H1 (cell line): ENCODE results near the gene YIF1B. TPM values are rescaled to one million over a fixed set of nuclear protein-coding genes. Genes with fewer than 3 reads are reported as not detected.

Experiments used
- CTCF ChIA-PET: fragments of 300-600 bp; sonication (Branson Sonifier 250); formaldehyde crosslinking; loops from one replicate; lab custom pipeline; 2021; ENCODE audit not compliant: partially characterized antibody; lab: Charles Lee
- POLR2A ChIA-PET: fragments of 300-600 bp; sonication (Branson Sonifier 250); formaldehyde crosslinking; loops from one replicate; lab custom pipeline; 2021; ENCODE audit warnings: inconsistent platforms; ENCODE audit not compliant: partially characterized antibody; lab: Charles Lee
- DNase-seq, 2 experiments: peaks; one replicate each; pipeline versions ENCODE4 v3.0.0 to v3.0.0-alpha.2; 2010 to 2022; ENCODE audit warnings: low spot score in 2 of 2, low read depth in 1 of 2, mixed read lengths in 1 of 2
- FAIRE-seq: peaks from 2 replicates; lab custom pipeline; 2011; peaks lifted over from hg19 to GRCh38; lab: Jason Lieb, UNC
- H2AFZ ChIP-seq: 2 replicates; pipeline ENCODE4 v1.8.1; 2012; ENCODE audit warnings: low read length, inconsistent platforms
- H2AK5ac ChIP-seq: 2 replicates; pipeline ENCODE4 v1.6.1; 2013; ENCODE audit warnings: low read depth, low read length
- H2BK120ac ChIP-seq: replicated peaks from 2 replicates; pipeline ENCODE3; 2013; ENCODE audit warnings: low read depth, low read length, inconsistent platforms
- H2BK12ac ChIP-seq: 2 replicates; pipeline ENCODE4 v1.6.1; 2013; ENCODE audit warnings: low read depth, low read length
- H2BK15ac ChIP-seq: 2 replicates; pipeline ENCODE4 v1.6.1; 2013; ENCODE audit warnings: low read length
- H2BK20ac ChIP-seq: 2 replicates; pipeline ENCODE4 v1.6.1; 2013; ENCODE audit warnings: low read length
- H2BK5ac ChIP-seq: 2 replicates; pipeline ENCODE4 v1.6.1; 2013; ENCODE audit warnings: low read depth, low read length
- H3K14ac ChIP-seq: 2 replicates; pipeline ENCODE4 v1.6.1; 2013; ENCODE audit warnings: inconsistent platforms; ENCODE audit not compliant: insufficient read length
- H3K18ac ChIP-seq: 2 replicates; pipeline ENCODE4 v1.6.1; 2013; ENCODE audit warnings: low read length; ENCODE audit errors: extremely low read depth
- H3K23ac ChIP-seq: 2 replicates; pipeline ENCODE4 v1.6.1; 2013; ENCODE audit warnings: inconsistent platforms; ENCODE audit not compliant: insufficient read length
- H3K23me2 ChIP-seq: 2 replicates; pipeline ENCODE4 v1.6.1; 2013; ENCODE audit warnings: low read depth, low read length
- H3K27ac ChIP-seq: 2 replicates; pipeline ENCODE4 v1.6.1; 2011; ENCODE audit warnings: low read depth, low read length, inconsistent platforms
- H3K27me3 ChIP-seq, 4 experiments: replicated peaks in 1 of 4; 1 replicate in 1 of 4; 2 replicates in 3 of 4; pipeline versions ENCODE4 v1.6.1 to v1.8.1; 2011 to 2013; ENCODE audit warnings: low read length in 3 of 4, mild to moderate bottlenecking in 3 of 4, inconsistent platforms in 2 of 4, mixed read lengths in 2 of 4, moderate library complexity in 1 of 4; ENCODE audit not compliant: control insufficient read depth in 3 of 4, insufficient read depth in 3 of 4; ENCODE audit errors: extremely low read depth in 1 of 4
- H3K36me3 ChIP-seq, 4 experiments: 2 replicates each; pipeline versions ENCODE4 v1.6.1 to v1.8.1; 2011 to 2013; ENCODE audit warnings: mild to moderate bottlenecking in 4 of 4, low read length in 3 of 4, moderate library complexity in 2 of 4, control low read depth in 1 of 4, inconsistent platforms in 1 of 4; ENCODE audit not compliant: insufficient read depth in 4 of 4, control insufficient read depth in 2 of 4
- H3K4ac ChIP-seq: replicated peaks from 2 replicates; pipeline ENCODE3; 2013; ENCODE audit warnings: low read length, low read depth, mixed read lengths, inconsistent platforms; ENCODE audit not compliant: insufficient read length
- H3K4me1 ChIP-seq, 4 experiments: replicated peaks in 1 of 4; 1 replicate in 1 of 4; 2 replicates in 3 of 4; pipeline versions ENCODE4 v1.6.1 to v1.8.1; 2011 to 2013; ENCODE audit warnings: low read length in 3 of 4, inconsistent platforms in 2 of 4, mixed read lengths in 1 of 4; ENCODE audit not compliant: insufficient read depth in 4 of 4, control insufficient read depth in 3 of 4
- H3K4me2 ChIP-seq, 2 experiments: 2 replicates each; pipeline versions ENCODE4 v1.6.1 to v1.8.1; 2011 to 2013; ENCODE audit warnings: low read depth in 2 of 2, low read length in 2 of 2, control low read depth in 1 of 2, inconsistent platforms in 1 of 2, mild to moderate bottlenecking in 1 of 2; ENCODE audit not compliant: insufficient read depth in 1 of 2
- H3K4me3 ChIP-seq, 4 experiments: fragments of 200-600, 300-600 bp in 1 of 4; sonication (generic), shearing (Covaris generic), sonication (Bioruptor Twin) in 1 of 4; 2 replicates each; pipeline versions ENCODE4 v1.5.1 to v1.8.1; 2011 to 2016; ENCODE audit warnings: low read length in 4 of 4, low read depth in 3 of 4, control low read depth in 2 of 4, inconsistent platforms in 2 of 4, mild to moderate bottlenecking in 2 of 4, mixed read lengths in 1 of 4, moderate library complexity in 1 of 4; ENCODE audit not compliant: insufficient read depth in 2 of 4; ENCODE audit errors: extremely low read depth in 1 of 4
- H3K56ac ChIP-seq: replicated peaks from 2 replicates; pipeline ENCODE3; 2013; ENCODE audit warnings: low read depth, mild to moderate bottlenecking, mixed read lengths, low read length, inconsistent platforms; ENCODE audit not compliant: insufficient read length
- H3K79me1 ChIP-seq: 2 replicates; pipeline ENCODE4 v1.6.1; 2013; ENCODE audit warnings: low read depth, low read length, control low read depth
- H3K79me2 ChIP-seq, 2 experiments: 2 replicates each; pipeline versions ENCODE4 v1.6.1 to v1.8.1; 2012 to 2013; ENCODE audit warnings: low read length in 2 of 2, mild to moderate bottlenecking in 2 of 2, inconsistent platforms in 1 of 2; ENCODE audit not compliant: insufficient read depth in 2 of 2, control insufficient read depth in 1 of 2
- H3K9ac ChIP-seq, 4 experiments: replicated peaks in 1 of 4; 1 replicate in 1 of 4; 2 replicates in 3 of 4; pipeline versions ENCODE4 v1.6.1 to v1.8.1; 2011 to 2013; ENCODE audit warnings: low read depth in 3 of 4, low read length in 3 of 4, control low read depth in 2 of 4, mild to moderate bottlenecking in 2 of 4, moderate library complexity in 2 of 4, inconsistent platforms in 1 of 4; ENCODE audit errors: extremely low read depth in 1 of 4
- H3K9me3 ChIP-seq, 2 experiments: 2 replicates each; pipeline versions ENCODE4 v1.6.1 to v1.8.1; 2012 to 2013; ENCODE audit warnings: mild to moderate bottlenecking in 2 of 2, moderate library complexity in 2 of 2, control low read depth in 1 of 2, inconsistent platforms in 1 of 2, low read depth in 1 of 2, low read length in 1 of 2, mixed read lengths in 1 of 2; ENCODE audit not compliant: insufficient read depth in 2 of 2
- H4K20me1 ChIP-seq, 2 experiments: replicated peaks in 1 of 2; 2 replicates each; pipeline versions ENCODE3 to v1.8.1; 2011 to 2013; ENCODE audit warnings: inconsistent platforms in 2 of 2, low read length in 2 of 2, mild to moderate bottlenecking in 1 of 2; ENCODE audit not compliant: insufficient read depth in 2 of 2, control insufficient read depth in 1 of 2
- H4K5ac ChIP-seq: 2 replicates; pipeline ENCODE4 v1.6.1; 2013; ENCODE audit warnings: low read length, low read depth, mixed read lengths, inconsistent platforms; ENCODE audit not compliant: insufficient read length
- H4K8ac ChIP-seq: 2 replicates; pipeline ENCODE4 v1.8.0; 2013; ENCODE audit warnings: mild to moderate bottlenecking, moderate library complexity, low read length, inconsistent platforms; ENCODE audit not compliant: insufficient read depth; ENCODE audit errors: extremely low read depth
- H4K91ac ChIP-seq: replicated peaks from 2 replicates; pipeline ENCODE3; 2013; ENCODE audit warnings: low read length, mixed read lengths, inconsistent platforms; ENCODE audit not compliant: insufficient read length
- EZH2 ChIP-seq: fragments of 200-600 bp; sonication (generic); IDR thresholded peaks from 2 replicates; pipeline ENCODE4 v1.7.1; 2012; ENCODE audit warnings: low read depth, mild to moderate bottlenecking, moderate library complexity, low read length, inconsistent platforms; ENCODE audit not compliant: severe bottlenecking
- JUN ChIP-seq: IDR thresholded peaks from 2 replicates; pipeline ENCODE4 v1.6.1; 2011; ENCODE audit warnings: low read depth, mild to moderate bottlenecking, improper control_type of control experiment, low read length
- SP2 ChIP-seq: IDR thresholded peaks from 2 replicates; pipeline ENCODE4 v1.6.1; 2012; ENCODE audit warnings: mild to moderate bottlenecking, low read length, inconsistent platforms
- YY1 ChIP-seq: IDR thresholded peaks from 2 replicates; pipeline ENCODE4 v1.6.1; 2011; ENCODE audit warnings: low read depth, mild to moderate bottlenecking, low read length
- WGBS, 2 experiments: shearing (Covaris generic) in 1 of 2; methylation state at CpG; one replicate each; pipeline versions ENCODE4 v1.1.6 to v1.1.7; 2013 to 2015; ENCODE audit warnings: low lambda C conversion rate in 2 of 2, mixed read lengths in 2 of 2, inconsistent platforms in 1 of 2, low coverage in 1 of 2, missing lambda C conversion rate in 1 of 2; ENCODE audit not compliant: insufficient replicate concordance in 2 of 2, insufficient coverage in 1 of 2, insufficient read length in 1 of 2; ENCODE audit errors: extremely low coverage in 1 of 2, missing lambda C conversion rate in 1 of 2; 5-methylcytosine and 5-hydroxymethylcytosine counted together
- polyA plus RNA-seq, 7 experiments: library from polyadenylated mRNA; depleted of rRNA in 3 of 7; stranded (reverse) in 5 of 7; unstranded in 2 of 7; fragments of >200 nt in 5 of 7; fragments of 200-250 nt in 2 of 7; gene quantifications; 1 replicate in 5 of 7; 2 replicates in 1 of 7; 4 replicates in 1 of 7; pipeline versions ENCODE4 v1.2.1 to v1.2.3, GENCODE V29; 2011 to 2013; ENCODE audit warnings: missing spikeins in 2 of 7, mixed read lengths in 2 of 7
- total RNA-seq: library from RNA; stranded (reverse); fragmentation: NEBNext Ultra II Directional; extraction: Animal tissue kit (Norgen Biotek cat#: 25700); gene quantifications from 2 replicates; pipeline ENCODE4 v1.2.1, GENCODE V29; 2021

Gene YIF1B
- total and polyA plus RNA-seq, 2 of the 8 experiments (the other 6 are each of a cell fraction or from before 2014, with no cell fraction given): 89.6 to 305 TPM

- H4K20me1 ChIP-seq: peaks cover 5 to 12% of the 10 kb centered on the region in 2 experiments
- WGBS, 2 experiments: 93% methylated on average over 13 of the region's 16 CpGs; no CpG with 5 or more reads in 1 of the 2 experiments
- no peak overlapping the region for H3K27ac ChIP-seq
- no peaks in the 10 kb centered on the region for H3K9me3 ChIP-seq
- no peak overlapping the region for H2BK12ac ChIP-seq
- H4K8ac ChIP-seq: no peak overlapping the region
- POLR2A ChIA-PET: interaction anchor here (1.0 to 3.2 kb wide), 4 partner anchors 16 to 24 kb away, joined by 3 to 7 read pairs (median 4); partner anchors contain the start of genes C19orf33 and SPINT2
- no peak overlapping the region for H4K5ac ChIP-seq
- H2BK120ac ChIP-seq: no peak overlapping the region
- DNase-seq: no peak
- peaks cover 0 to 3% of the 10 kb centered on the region in 2 experiments; a peak in 1 of 4 replicates for H3K79me2 ChIP-seq
- H3K4me3 ChIP-seq: no peak overlapping the region
- no peak for TF ChIP-seq JUN
- no peak for TF ChIP-seq EZH2
- no peak for TF ChIP-seq YY1
- TF ChIP-seq SP2: no peak
- TF ChIP-seq, all 59 proteins: peak for 0
- Histone ChIP-seq H3K4ac (no peak overlapping the region), H3K23me2 (no peaks in the 10 kb centered on the region), H4K91ac (no peak overlapping the region), H2AFZ (no peak overlapping the region), H3K14ac (no peak overlapping the region), H3K18ac (no peak overlapping the region), H3K9ac (no peak overlapping the region), H3K36me3 (peaks cover 16 to 66% (median 43%) of the 10 kb centered on the region in 4 experiments), H3K56ac (no peak overlapping the region), H3K23ac (no peak overlapping the region), H3K4me2 (no peak overlapping the region), H2BK5ac (no peak overlapping the region), H2BK20ac (no peak overlapping the region), H3K79me1 (peaks cover 6% of the 10 kb centered on the region), H2AK5ac (no peak overlapping the region), H2BK15ac (no peak overlapping the region), H3K4me1 (no peaks in the 10 kb centered on the region), H3K27me3 (no peaks in the 10 kb centered on the region)
- FAIRE-seq: no peak
- CTCF ChIA-PET: interaction anchor here (1.2 to 2.6 kb wide), 4 partner anchors 9 to 54 kb away, joined by 3 to 10 read pairs (median 4); no protein-coding TSS in a partner anchor
These were observed 27.5 kb downstream of the YIF1B start for GRCh38 chr19:38288123-38288855.
